Activated naive CD4-positive, alpha-beta T cell treated with anti-CD3 and anti-CD28 coated beads, Interleukin-2, amount 50 U/mL, for 72 hours (primary cell): Measurements from ENCODE around the gene RORC. TPM values are rescaled to one million over a fixed set of nuclear protein-coding genes. Genes with fewer than 3 reads are reported as not detected.
"Not testable (repeated sequence)": the region's sequence is repeated elsewhere in the genome, so short reads cannot be mapped to it uniquely, and the experiment has no call there.

Source experiments
- ATAC-seq, 2 donors: fragments of 150-1000 bp; cut with Tn5 transposase; 2 replicates each; pipeline ENCODE4 v1.10.0; 2021; ENCODE audit warnings: mild to moderate bottlenecking in 2 of 2, moderate library complexity in 2 of 2
- DNase-seq, 2 donors: peaks; one replicate each; pipeline ENCODE4 v3.0.0; 2021 to 2022; ENCODE audit warnings: low spot score in 2 of 2
- H3K27ac Mint-ChIP-seq, 2 donors: one replicate each; pipeline ENCODE4 v1.8.0; 2022; ENCODE audit warnings: mild to moderate bottlenecking in 2 of 2, mixed read lengths in 2 of 2
- H3K36me3 Mint-ChIP-seq, 2 donors: one replicate each; pipeline ENCODE4 v1.8.0; 2022; ENCODE audit warnings: mixed read lengths in 2 of 2
- H3K9me3 Mint-ChIP-seq, 2 donors: one replicate each; pipeline ENCODE4 v1.8.0; 2022; ENCODE audit warnings: mixed read lengths in 2 of 2
- total RNA-seq, 2 donors: library from RNA; stranded (reverse); gene quantifications; one replicate each; pipeline ENCODE4 v1.2.3, GENCODE V29; 2022

Gene RORC
- total RNA-seq: 10 to 100 TPM in 1 of 2 donors, 1 to 10 TPM in 1; 1.4 to 11.3 TPM

GRCh38 chr1:151831605-151832004 lies at the start of gene RORC:
Gene RORC, minus strand, starts transcription at chr1:151831802. Its CDS starts 38 bp downstream, at chr1:151831764.
- peak within 1 kb of the TSS; percentile 54 to 58 for H3K27ac Mint-ChIP-seq
- ATAC-seq (no peak), DNase-seq (no peak)
- no peaks in the 10 kb centered on the region for H3K9me3 Mint-ChIP-seq
- no peaks in the 10 kb centered on the region for H3K36me3 Mint-ChIP-seq

GRCh38 chr1:151875419-151876097 lies 44.0 kb upstream of the RORC start:
- ATAC-seq: no peak
- Mint-ChIP-seq H3K9me3 (no peaks in the 10 kb centered on the region), H3K27ac (no peak overlapping the region), H3K36me3 (peaks cover 6 to 21% of the 10 kb centered on the region in 2 donors)
- no peak for DNase-seq

- peaks cover 6 to 21% of the 10 kb centered on the region in 2 donors for H3K36me3 Mint-ChIP-seq
- H3K27ac Mint-ChIP-seq, H3K9me3 Mint-ChIP-seq, DNase-seq, ATAC-seq: not testable (repeated sequence)
Measured at GRCh38 chr1:151872776-151873175, 41.2 kb upstream of the RORC start.

- no peak for ATAC-seq
Measured at GRCh38 chr1:151871284-151872030, 39.9 kb upstream of the RORC start.

GRCh38 chr1:151868486-151868885 lies 36.9 kb upstream of the RORC start:
- peaks cover 0 to 5% of the 10 kb centered on the region in 2 donors for H3K36me3 Mint-ChIP-seq
- DNase-seq (no peak), ATAC-seq (no peak)
- H3K9me3 Mint-ChIP-seq: peaks cover 0 to 7% of the 10 kb centered on the region in 2 donors
- no peak overlapping the region for H3K27ac Mint-ChIP-seq

More at GRCh38 chr1:151871284-151872030, 39.9 kb upstream of the RORC start:
- DNase-seq: no peak
- Mint-ChIP-seq H3K27ac (no peak overlapping the region), H3K36me3 (peaks cover 6 to 15% of the 10 kb centered on the region in 2 donors), H3K9me3 (peaks cover 0 to 7% of the 10 kb centered on the region in 2 donors)

- peak; percentile 26 to 67 for ATAC-seq
- H3K9me3 Mint-ChIP-seq: peaks cover 0 to 7% of the 10 kb centered on the region in 2 donors
- H3K36me3 Mint-ChIP-seq: no peaks in the 10 kb centered on the region
- no peak for DNase-seq
- H3K27ac Mint-ChIP-seq: no peak overlapping the region
Measured at GRCh38 chr1:151867765-151868411, 36.3 kb upstream of the RORC start.

GRCh38 chr1:151867321-151867720 lies 35.7 kb upstream of the RORC start:
- H3K9me3 Mint-ChIP-seq: peaks cover 0 to 7% of the 10 kb centered on the region in 2 donors
- DNase-seq: no peak
- H3K36me3 Mint-ChIP-seq: no peaks in the 10 kb centered on the region
- ATAC-seq: no peak
- H3K27ac Mint-ChIP-seq: no peak overlapping the region

GRCh38 chr1:151864411-151864810 lies 32.8 kb upstream of the RORC start:
- Mint-ChIP-seq H3K36me3 (no peaks in the 10 kb centered on the region), H3K27ac (no peak overlapping the region), H3K9me3 (peaks cover 0 to 7% of the 10 kb centered on the region in 2 donors)
- ATAC-seq (no peak), DNase-seq (no peak)

GRCh38 chr1:151862604-151863003 lies 31.0 kb upstream of the RORC start:
- peaks cover 0 to 2% of the 10 kb centered on the region in 2 donors for H3K9me3 Mint-ChIP-seq
- no peak for DNase-seq
- H3K36me3 Mint-ChIP-seq: no peaks in the 10 kb centered on the region
- no peak overlapping the region for H3K27ac Mint-ChIP-seq
- no peak for ATAC-seq

GRCh38 chr1:151860504-151861187 lies 29.0 kb upstream of the RORC start:
- Mint-ChIP-seq H3K27ac (no peak overlapping the region), H3K36me3 (no peaks in the 10 kb centered on the region), H3K9me3 (no peaks in the 10 kb centered on the region)
- DNase-seq (no peak), ATAC-seq (no peak)

GRCh38 chr1:151859891-151860293 lies 28.3 kb upstream of the RORC start:
- ATAC-seq: no peak

GRCh38 chr1:151858886-151859665 lies 27.5 kb upstream of the RORC start:
- no peak for DNase-seq
- no peaks in the 10 kb centered on the region for H3K9me3 Mint-ChIP-seq
- H3K36me3 Mint-ChIP-seq: no peaks in the 10 kb centered on the region
- peak overlapping the region in 1 of 2 donors; percentile 88 for H3K27ac Mint-ChIP-seq
- ATAC-seq: no peak

More at GRCh38 chr1:151859891-151860293, 28.3 kb upstream of the RORC start:
- DNase-seq: no peak
- Mint-ChIP-seq H3K36me3 (no peaks in the 10 kb centered on the region), H3K27ac (peak overlapping the region in 1 of 2 donors; percentile 88), H3K9me3 (no peaks in the 10 kb centered on the region)

GRCh38 chr1:151858030-151858746 lies 26.6 kb upstream of the RORC start:
- ATAC-seq (no peak), DNase-seq (no peak)
- H3K27ac Mint-ChIP-seq: no peak overlapping the region
- no peaks in the 10 kb centered on the region for H3K9me3 Mint-ChIP-seq
- no peaks in the 10 kb centered on the region for H3K36me3 Mint-ChIP-seq

GRCh38 chr1:151855933-151856332 lies 24.3 kb upstream of the RORC start:
- no peaks in the 10 kb centered on the region for H3K36me3 Mint-ChIP-seq

GRCh38 chr1:151855516-151855915 lies 23.9 kb upstream of the RORC start:
- not testable (repeated sequence) for DNase-seq, H3K27ac Mint-ChIP-seq, H3K9me3 Mint-ChIP-seq, ATAC-seq, H3K36me3 Mint-ChIP-seq

More at GRCh38 chr1:151855933-151856332, 24.3 kb upstream of the RORC start:
- no peak overlapping the region for H3K27ac Mint-ChIP-seq
- no peaks in the 10 kb centered on the region for H3K9me3 Mint-ChIP-seq
- no peak for ATAC-seq
- no peak for DNase-seq
